ENCODE results near the gene IP6K3.
A peak's percentile ranks its signal among the peaks of the same experiment; 100 is the strongest.

Gene IP6K3

GRCh38 chr6:33686225-33686924 is 60.3 kb downstream of the IP6K3 start:
- DNase-seq: no peak

- no peak for DNase-seq
Observed at GRCh38 chr6:33685411-33686224, 61.1 kb downstream of the IP6K3 start.

GRCh38 chr6:33684983-33685382 is 61.7 kb downstream of the IP6K3 start:
- no peak for DNase-seq

GRCh38 chr6:33684428-33684896 is 62.2 kb downstream of the IP6K3 start:
- DNase-seq: no peak

- no peak for DNase-seq
Observed at GRCh38 chr6:33683576-33684427, 62.9 kb downstream of the IP6K3 start.

- peak; percentile 53 for DNase-seq
Observed at GRCh38 chr6:33683051-33683571, 63.6 kb downstream of the IP6K3 start.

- no peak for DNase-seq
Observed at GRCh38 chr6:33682341-33682740, 64.4 kb downstream of the IP6K3 start.

- no peak for DNase-seq
Observed at GRCh38 chr6:33679761-33680160, 66.9 kb downstream of the IP6K3 start.

- DNase-seq: no peak
Observed at GRCh38 chr6:33678932-33679490, 67.7 kb downstream of the IP6K3 start.

GRCh38 chr6:33678233-33678931 is 68.3 kb downstream of the IP6K3 start:
- DNase-seq: no peak

- DNase-seq: no peak
Observed at GRCh38 chr6:33677689-33678088, 69.0 kb downstream of the IP6K3 start.

GRCh38 chr6:33677143-33677660 is 69.5 kb downstream of the IP6K3 start:
- DNase-seq: no peak

GRCh38 chr6:33676416-33677142 is 70.1 kb downstream of the IP6K3 start:
- no peak for DNase-seq

GRCh38 chr6:33675968-33676367 is 70.7 kb downstream of the IP6K3 start:
- DNase-seq: no peak

- DNase-seq: no peak
Observed at GRCh38 chr6:33673851-33674250, 72.9 kb downstream of the IP6K3 start.

GRCh38 chr6:33672808-33673207 is 73.9 kb downstream of the IP6K3 start:
- DNase-seq: no peak

- no peak for DNase-seq
Observed at GRCh38 chr6:33671744-33672072, 75.0 kb downstream of the IP6K3 start.
